HEK293 (cell line): ENCODE data around the gene HMCN2.

Experiments used
- CTCF ChIA-PET: fragments of 350-600 bp; formaldehyde crosslinking; extraction: SDS; loops from one replicate; lab custom pipeline; 2021; ENCODE audit warnings: antibody characterized with exemption; lab: Yijun Ruan, JAX
- POLR2A ChIA-PET: fragments of 300-600 bp; formaldehyde crosslinking; extraction: SDS; loops from one replicate; lab custom pipeline; 2020; ENCODE audit warnings: antibody characterized with exemption, inconsistent platforms; lab: Yijun Ruan, JAX
- H3K27ac ChIP-seq: fragments of 200-500 bp; sonication (Bioruptor generic); 2 replicates; pipeline ENCODE4 v1.5.1; 2014; ENCODE audit warnings: low read depth, low read length, control low read depth, inconsistent platforms; ENCODE audit errors: extremely low read depth
- H3K36me3 ChIP-seq, 2 experiments: fragments of 200-500 bp in 1 of 2; sonication (Bioruptor generic) in 1 of 2; 1 replicate in 1 of 2; 2 replicates in 1 of 2; pipeline ENCODE4 v1.5.1; 2014 to 2017; ENCODE audit warnings: inconsistent platforms in 2 of 2, low read length in 2 of 2; ENCODE audit not compliant: control insufficient read depth in 2 of 2, insufficient read depth in 1 of 2
- H3K4me1 ChIP-seq: fragments of 200-500 bp; sonication (Bioruptor generic); 2 replicates; pipeline ENCODE4 v1.5.1; 2014; ENCODE audit warnings: mild to moderate bottlenecking, low read length, inconsistent platforms; ENCODE audit not compliant: control insufficient read depth, insufficient read depth
- H3K4me3 ChIP-seq: 2 replicates; pipeline ENCODE4 v1.5.1; 2011; ENCODE audit warnings: low read depth, mild to moderate bottlenecking, control low read depth, low read length, moderate library complexity
- H3K9me3 ChIP-seq: fragments of 200-500 bp; sonication (Bioruptor generic); 2 replicates; pipeline ENCODE4 v1.5.1; 2014; ENCODE audit warnings: low read depth, low read length, inconsistent platforms; ENCODE audit not compliant: control insufficient read depth, insufficient read depth
- EGR2 ChIP-seq: fragments of 450-650 bp; formaldehyde crosslinking; IDR thresholded peaks from 2 replicates; pipeline ENCODE4 v1.5.1; 2016; ENCODE audit warnings: low read depth, missing biosample characterization, missing genetic modification characterization
- GLI2 ChIP-seq: fragments of 450-650 bp; formaldehyde crosslinking; IDR thresholded peaks from 2 replicates; pipeline ENCODE4; 2017; ENCODE audit warnings: missing biosample characterization, missing genetic modification characterization, low read depth, borderline replicate concordance
- HIC1 ChIP-seq: fragments of 450-650 bp; formaldehyde crosslinking; IDR thresholded peaks from 2 replicates; pipeline ENCODE4 v1.5.1; 2016; ENCODE audit warnings: missing biosample characterization, missing genetic modification characterization
- KLF1 ChIP-seq: fragments of 450-650 bp; formaldehyde crosslinking; IDR thresholded peaks from 2 replicates; pipeline ENCODE4 v1.5.1; 2016; ENCODE audit warnings: missing biosample characterization, missing genetic modification characterization
- KLF10 ChIP-seq: fragments of 450-650 bp; IDR thresholded peaks from 2 replicates; pipeline ENCODE4 v1.5.1; 2018; ENCODE audit warnings: missing biosample characterization, mild to moderate bottlenecking, missing genetic modification characterization
- KLF8 ChIP-seq: fragments of 450-650 bp; formaldehyde crosslinking; IDR thresholded peaks from 2 replicates; pipeline ENCODE4 v1.5.1; 2016; ENCODE audit warnings: missing biosample characterization, missing genetic modification characterization
- KLF9 ChIP-seq: fragments of 450-650 bp; formaldehyde crosslinking; IDR thresholded peaks from 2 replicates; pipeline ENCODE4 v1.5.1; 2016; ENCODE audit warnings: missing biosample characterization, missing genetic modification characterization, low read depth
- SP2 ChIP-seq: fragments of 450-650 bp; formaldehyde crosslinking; IDR thresholded peaks from 2 replicates; pipeline ENCODE4 v1.5.1; 2016; ENCODE audit warnings: missing biosample characterization, missing genetic modification characterization
- SP3 ChIP-seq: fragments of 450-650 bp; formaldehyde crosslinking; IDR thresholded peaks from 2 replicates; pipeline ENCODE4 v1.5.1; 2016; ENCODE audit warnings: missing biosample characterization, missing genetic modification characterization
- TCF7L2 ChIP-seq: IDR thresholded peaks from 2 replicates; pipeline ENCODE4 v1.6.1; 2011; ENCODE audit warnings: low read depth, mild to moderate bottlenecking, inconsistent platforms, low read length, moderate library complexity, borderline replicate concordance
- ZBTB10 ChIP-seq: fragments of 450-650 bp; formaldehyde crosslinking; IDR thresholded peaks from 2 replicates; pipeline ENCODE4 v1.5.1; 2016; ENCODE audit warnings: missing biosample characterization, missing genetic modification characterization
- ZBTB11 ChIP-seq: fragments of 450-650 bp; formaldehyde crosslinking; conservative IDR thresholded peaks from 2 replicates; pipeline ENCODE4 v1.5.1; 2016; ENCODE audit warnings: low read depth, missing biosample characterization, missing genetic modification characterization
- ZFP37 ChIP-seq: fragments of 450-650 bp; formaldehyde crosslinking; IDR thresholded peaks from 2 replicates; pipeline ENCODE4 v1.5.1; 2016; ENCODE audit warnings: missing biosample characterization, missing genetic modification characterization
- ZNF121 ChIP-seq: fragments of 450-650 bp; formaldehyde crosslinking; IDR thresholded peaks from 2 replicates; pipeline ENCODE4 v1.5.1; 2016; ENCODE audit warnings: missing biosample characterization, missing genetic modification characterization
- ZNF311 ChIP-seq: fragments of 450-650 bp; formaldehyde crosslinking; IDR thresholded peaks from 2 replicates; pipeline ENCODE4 v1.5.1; 2017; ENCODE audit warnings: missing biosample characterization, missing genetic modification characterization, borderline replicate concordance
- ZNF341 ChIP-seq: fragments of 450-650 bp; formaldehyde crosslinking; IDR thresholded peaks from 2 replicates; pipeline ENCODE4; 2016; ENCODE audit warnings: low read depth, missing biosample characterization, missing genetic modification characterization
- ZNF37A ChIP-seq: fragments of 450-650 bp; IDR thresholded peaks from 2 replicates; pipeline ENCODE4 v1.5.1; 2018; ENCODE audit warnings: missing biosample characterization, missing genetic modification characterization
- ZNF404 ChIP-seq: fragments of 450-650 bp; formaldehyde crosslinking; IDR thresholded peaks from 2 replicates; pipeline ENCODE4 v1.5.1; 2017; ENCODE audit warnings: missing biosample characterization, missing genetic modification characterization
- ZNF548 ChIP-seq: fragments of 450-650 bp; formaldehyde crosslinking; IDR thresholded peaks from 2 replicates; pipeline ENCODE4 v1.5.1; 2016; ENCODE audit warnings: missing biosample characterization, missing genetic modification characterization
- ZNF596 ChIP-seq: fragments of 450-650 bp; IDR thresholded peaks from 2 replicates; pipeline ENCODE4 v1.5.0; 2018; ENCODE audit warnings: missing biosample characterization, mild to moderate bottlenecking, missing genetic modification characterization, moderate library complexity
- ZNF692 ChIP-seq: fragments of 450-650 bp; formaldehyde crosslinking; IDR thresholded peaks from 2 replicates; pipeline ENCODE4 v1.5.1; 2016; ENCODE audit warnings: missing biosample characterization, missing genetic modification characterization
- ZSCAN30 ChIP-seq: fragments of 450-650 bp; IDR thresholded peaks from 2 replicates; pipeline ENCODE4 v1.5.1; 2018; ENCODE audit warnings: missing biosample characterization, mild to moderate bottlenecking, missing genetic modification characterization, moderate library complexity
- ZXDB ChIP-seq: fragments of 450-650 bp; formaldehyde crosslinking; IDR thresholded peaks from 2 replicates; pipeline ENCODE4 v1.5.1; 2016; ENCODE audit warnings: missing biosample characterization, missing genetic modification characterization
- TF ChIP-seq, protein P1 (sequence below): fragments of 450-650 bp; formaldehyde crosslinking; IDR thresholded peaks from 2 replicates; pipeline ENCODE4 v1.5.1; 2017; ENCODE audit warnings: missing biosample characterization, missing genetic modification characterization

Gene HMCN2

DNA sequence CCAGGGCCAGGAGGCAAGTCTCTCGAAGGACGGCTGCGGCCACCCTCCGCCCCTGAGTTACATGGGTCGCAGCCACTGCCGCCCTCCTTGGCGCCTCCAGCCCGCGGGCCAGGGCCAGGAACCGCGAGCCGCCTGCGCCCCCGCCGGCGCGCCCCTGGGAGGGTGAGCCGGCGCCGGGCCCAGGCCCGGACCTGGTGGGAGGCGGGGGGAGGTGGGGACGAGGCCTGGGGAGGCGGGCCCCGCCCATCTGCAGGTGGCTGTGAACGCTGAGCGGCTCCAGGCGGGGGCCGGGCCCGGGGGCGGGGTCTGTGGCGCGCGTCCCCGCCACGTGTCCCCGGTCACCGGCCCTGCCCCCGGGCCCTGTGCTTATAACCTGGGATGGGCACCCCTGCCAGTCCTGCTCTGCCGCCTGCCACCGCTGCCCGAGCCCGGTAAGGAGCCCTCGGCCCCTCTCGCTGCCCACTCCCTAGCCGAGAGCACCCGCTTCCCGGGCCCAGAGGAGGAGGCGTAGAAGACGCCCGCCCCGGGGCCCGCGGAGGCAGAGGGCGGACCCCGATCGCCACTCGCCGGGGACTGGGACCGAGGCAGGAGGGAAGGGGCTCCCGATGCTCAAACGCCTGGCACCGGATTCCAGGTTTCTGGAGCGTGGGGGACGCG, 179.1 kb downstream of the HMCN2 start, which contains the start of gene ASS1 (continued):
- no peak for TF ChIP-seq ZNF311
- TF ChIP-seq KLF1 (tag by site-specific recombination), result peak; percentile 80
- TF ChIP-seq KLF8 (tag by site-specific recombination), result peak; percentile 51; the same call in 1 of the 2 replicates
- no peak for TF ChIP-seq ZBTB11
- peak; percentile 95 for TF ChIP-seq KLF10 (tag by site-specific recombination)
- peak; percentile 21; the same call in 1 of the 2 replicates for TF ChIP-seq ZNF596 (tag by site-specific recombination)
- TF ChIP-seq EGR2 (tag by site-specific recombination), result peak; percentile 65
- TF ChIP-seq ZSCAN30 (tag by site-specific recombination), result peak; percentile 20; the same call in 1 of the 2 replicates
- TF ChIP-seq GLI2 (tag by site-specific recombination), result no peak
- TF ChIP-seq KLF9 (tag by site-specific recombination), result peak; percentile 88
- TF ChIP-seq ZNF692, result 0 out of 2 replicates have a peak, but pooled peaks have one; percentile 20
- TF ChIP-seq HIC1 (tag by site-specific recombination), result peak; percentile 69
- TF ChIP-seq SP2, result peak; percentile 68
- TF ChIP-seq SP3, result peak; percentile 73

DNA sequence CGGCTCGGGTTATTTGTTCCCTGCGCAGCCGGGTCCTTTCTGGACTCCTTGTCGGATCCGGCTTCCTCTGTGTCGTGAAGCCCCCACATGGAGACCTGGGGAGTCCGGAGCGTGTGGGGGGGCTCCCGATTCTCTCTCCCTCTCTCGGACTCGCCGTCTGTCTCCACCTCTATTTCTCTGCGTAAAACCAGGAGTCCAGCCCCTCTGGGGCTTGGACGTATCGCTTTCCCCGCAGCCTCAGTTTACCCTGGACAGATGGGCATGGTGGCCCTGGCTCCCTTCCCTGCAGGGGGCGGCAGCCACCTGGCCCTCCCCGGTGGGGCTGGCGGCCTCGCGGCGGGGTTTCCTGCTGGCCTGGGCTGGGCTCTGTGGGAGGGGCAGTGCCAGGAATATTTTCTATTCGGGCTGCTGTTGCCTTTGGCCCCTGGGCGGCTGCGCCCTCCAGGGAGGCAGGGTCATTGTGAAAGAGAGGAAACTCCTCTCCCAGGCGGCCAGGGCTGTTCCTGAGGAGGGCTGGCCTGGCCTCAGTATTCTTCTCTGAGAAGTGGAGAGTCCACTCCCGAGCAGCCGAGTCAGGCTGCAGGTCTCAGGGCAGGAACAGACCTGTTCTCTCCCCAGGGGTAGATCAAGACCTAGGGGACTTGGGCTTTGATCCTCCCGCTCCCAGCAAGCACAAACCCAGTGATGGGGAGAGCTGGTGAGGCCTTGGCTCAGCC, 179.9 kb downstream of the HMCN2 start:
- no peaks in the 10 kb centered on the region for H3K36me3 ChIP-seq
- H3K9me3 ChIP-seq, result no peaks in the 10 kb centered on the region
- CTCF ChIA-PET, result interaction anchor here (0.6 to 4.0 kb wide), 4 partner anchors 16 to 553 kb away, joined by 4 to 18 read pairs (median 6); no protein-coding TSS in a partner anchor
- H3K4me1 ChIP-seq, result peaks cover 5% of the 10 kb centered on the region
- H3K4me3 ChIP-seq, result peak overlapping the region; percentile 38
- H3K27ac ChIP-seq, result peak overlapping the region; percentile 57; the same call in 1 of the 2 replicates
- POLR2A ChIA-PET, result interaction anchor here (0.6 to 1.1 kb wide), 3 partner anchors 23 to 248 kb away, joined by 5 to 6 read pairs (median 5); partner anchors contain the start of gene EXOSC2
- TF ChIP-seq ZNF548 (no peak), ZFP37 (tag by site-specific recombination) (no peak), ZXDB (tag by site-specific recombination) (peak; percentile 78), ZNF404 (tag by site-specific recombination) (no peak), ZNF121 (no peak), ZNF37A (tag by site-specific recombination) (no peak), TCF7L2 (peak; percentile 90; the same call in 1 of the 2 replicates), ZBTB10 (tag by site-specific recombination) (peak; percentile 56; the same call in 1 of the 2 replicates), ZNF341 (tag by site-specific recombination) (peak; percentile 84)
- TF ChIP-seq, protein P1, sequence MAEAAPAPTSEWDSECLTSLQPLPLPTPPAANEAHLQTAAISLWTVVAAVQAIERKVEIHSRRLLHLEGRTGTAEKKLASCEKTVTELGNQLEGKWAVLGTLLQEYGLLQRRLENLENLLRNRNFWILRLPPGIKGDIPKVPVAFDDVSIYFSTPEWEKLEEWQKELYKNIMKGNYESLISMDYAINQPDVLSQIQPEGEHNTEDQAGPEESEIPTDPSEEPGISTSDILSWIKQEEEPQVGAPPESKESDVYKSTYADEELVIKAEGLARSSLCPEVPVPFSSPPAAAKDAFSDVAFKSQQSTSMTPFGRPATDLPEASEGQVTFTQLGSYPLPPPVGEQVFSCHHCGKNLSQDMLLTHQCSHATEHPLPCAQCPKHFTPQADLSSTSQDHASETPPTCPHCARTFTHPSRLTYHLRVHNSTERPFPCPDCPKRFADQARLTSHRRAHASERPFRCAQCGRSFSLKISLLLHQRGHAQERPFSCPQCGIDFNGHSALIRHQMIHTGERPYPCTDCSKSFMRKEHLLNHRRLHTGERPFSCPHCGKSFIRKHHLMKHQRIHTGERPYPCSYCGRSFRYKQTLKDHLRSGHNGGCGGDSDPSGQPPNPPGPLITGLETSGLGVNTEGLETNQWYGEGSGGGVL (tag by site-specific recombination), result peak; percentile 23
